CD4-positive, alpha-beta T cell treated with Interleukin-2 at 100 ng/mL for 4 hours (primary cell): ENCODE data around the gene RAB31.

Experiments used
- DNase-seq: peaks from one replicate; pipeline ENCODE4 v3.0.0-alpha.2; 2020; ENCODE audit warnings: low spot score

RAB31 gene

GRCh38 chr18:9820719-9821118 lies 112.6 kb downstream of the RAB31 start:
- no peak for DNase-seq

GRCh38 chr18:9822587-9823185 lies 114.6 kb downstream of the RAB31 start:
- no peak for DNase-seq

- DNase-seq, result no peak
These were observed 115.8 kb downstream of the RAB31 start for GRCh38 chr18:9823805-9824473.

GRCh38 chr18:9824474-9824832 lies 116.4 kb downstream of the RAB31 start:
- no peak for DNase-seq

GRCh38 chr18:9824952-9825371 lies 116.9 kb downstream of the RAB31 start:
- DNase-seq, result no peak

GRCh38 chr18:9825571-9826073 lies 117.5 kb downstream of the RAB31 start:
- DNase-seq, result no peak

- no peak for DNase-seq
These were observed 118.6 kb downstream of the RAB31 start for GRCh38 chr18:9826685-9827084.

- no peak for DNase-seq
These were observed 119.2 kb downstream of the RAB31 start for GRCh38 chr18:9827211-9827792.

- peak; percentile 8 for DNase-seq
These were observed 119.8 kb downstream of the RAB31 start for GRCh38 chr18:9827793-9828505.

- DNase-seq, result no peak
These were observed 120.7 kb downstream of the RAB31 start for GRCh38 chr18:9828506-9829396.

- DNase-seq, result no peak
These were observed 121.3 kb downstream of the RAB31 start for GRCh38 chr18:9829397-9829712.

- DNase-seq, result no peak
These were observed 123.1 kb downstream of the RAB31 start for GRCh38 chr18:9831036-9831722.

GRCh38 chr18:9831723-9832199 lies 123.7 kb downstream of the RAB31 start:
- no peak for DNase-seq

- DNase-seq, result no peak
These were observed 124.8 kb downstream of the RAB31 start for GRCh38 chr18:9832871-9833270.

GRCh38 chr18:9834551-9834950 lies 126.5 kb downstream of the RAB31 start:
- no peak for DNase-seq

- no peak for DNase-seq
These were observed 127.1 kb downstream of the RAB31 start for GRCh38 chr18:9835113-9835755.

- no peak for DNase-seq
These were observed 127.7 kb downstream of the RAB31 start for GRCh38 chr18:9835825-9836224.

- no peak for DNase-seq
These were observed 130.2 kb downstream of the RAB31 start for GRCh38 chr18:9838144-9838877.

GRCh38 chr18:9839211-9839610 lies 131.1 kb downstream of the RAB31 start:
- no peak for DNase-seq

- DNase-seq, result no peak
These were observed 131.8 kb downstream of the RAB31 start for GRCh38 chr18:9839853-9840252.
